Measurements from ENCODE around the gene TAS2R60.
"Not testable (repeated sequence)": the region's sequence is repeated elsewhere in the genome, so short reads cannot be mapped to it uniquely, and the experiment has no call there.

TAS2R60 gene

GRCh38 chr7:143443153-143443552, at the start of gene TAS2R60:
Gene TAS2R60, plus strand, starts transcription at chr7:143443453. Its CDS starts 0 bp downstream, at chr7:143443453.
- intact Hi-C loops (cut with DNase I), result no loop called here
- no peak for DNase-seq

- intact Hi-C loops (cut with DNase I), result no loop called here
- peak in 1 of 10 donors; percentile 16 for DNase-seq
Observed at GRCh38 chr7:143394068-143394467, 49.2 kb upstream of the TAS2R60 start.

- intact Hi-C loops (cut with DNase I), result no loop called here
- DNase-seq, result peak in 2 of 10 donors; percentile 47 to 56
Observed at GRCh38 chr7:143394777-143395176, 48.5 kb upstream of the TAS2R60 start.

- intact Hi-C loops (cut with DNase I), result no loop called here
Observed at GRCh38 chr7:143395187-143396149, 47.8 kb upstream of the TAS2R60 start.

GRCh38 chr7:143396182-143396581, 47.1 kb upstream of the TAS2R60 start:
- peak in 2 of 10 donors; percentile 50 to 75 for DNase-seq
- intact Hi-C loops (cut with DNase I), result no loop called here

More at GRCh38 chr7:143395187-143396149, 47.8 kb upstream of the TAS2R60 start:
- peak in 3 of 10 donors; percentile 47 to 87 (median 68) for DNase-seq

- intact Hi-C loops (cut with DNase I), result no loop called here
- peak in 2 of 10 donors; percentile 79 to 81 for DNase-seq
Observed at GRCh38 chr7:143396625-143397556, 46.4 kb upstream of the TAS2R60 start.

GRCh38 chr7:143397710-143398530, 45.3 kb upstream of the TAS2R60 start:
- intact Hi-C loops (cut with DNase I), result no loop called here
- peak in 2 of 10 donors; percentile 57 to 71 for DNase-seq

GRCh38 chr7:143398616-143399015, 44.6 kb upstream of the TAS2R60 start:
- peak in 2 of 10 donors; percentile 39 to 74 for DNase-seq
- intact Hi-C loops (cut with DNase I), result no loop called here

- DNase-seq, result peak in 2 of 10 donors; percentile 43 to 52
- intact Hi-C loops (cut with DNase I), result no loop called here
Observed at GRCh38 chr7:143399151-143399550, 44.1 kb upstream of the TAS2R60 start.

- DNase-seq, result peak in 1 of 10 donors; percentile 80
- intact Hi-C loops (cut with DNase I), result no loop called here
Observed at GRCh38 chr7:143399642-143400041, 43.6 kb upstream of the TAS2R60 start.

- intact Hi-C loops (cut with DNase I), result no loop called here
- peak in 1 of 10 donors; percentile 83 for DNase-seq
Observed at GRCh38 chr7:143401265-143401664, 42.0 kb upstream of the TAS2R60 start.

GRCh38 chr7:143402233-143402632, 41.0 kb upstream of the TAS2R60 start:
- intact Hi-C loops (cut with DNase I); DNase-seq: not testable (repeated sequence)

- peak in 1 of 10 donors; percentile 33 for DNase-seq
- intact Hi-C loops (cut with DNase I), result no loop called here
Observed at GRCh38 chr7:143405173-143406001, 37.9 kb upstream of the TAS2R60 start.

GRCh38 chr7:143406002-143406357, 37.3 kb upstream of the TAS2R60 start:
- intact Hi-C loops (cut with DNase I), result no loop called here
- no peak for DNase-seq

GRCh38 chr7:143407287-143408251, 35.7 kb upstream of the TAS2R60 start:
- intact Hi-C loops (cut with DNase I), result no loop called here
- no peak for DNase-seq

- no peak for DNase-seq
- intact Hi-C loops (cut with DNase I), result no loop called here
Observed at GRCh38 chr7:143408252-143408685, 35.0 kb upstream of the TAS2R60 start.

GRCh38 chr7:143408686-143409561, 34.3 kb upstream of the TAS2R60 start, which contains the start of gene EPHA1:
Gene EPHA1, minus strand, starts transcription at chr7:143408856. Its CDS starts 51 bp downstream, at chr7:143408805.
- DNase-seq, result no peak
- intact Hi-C loops (cut with DNase I), result no loop called here
